ENCODE results near the gene VMP1. TPM values are rescaled to one million over a fixed set of nuclear protein-coding genes. Genes with fewer than 3 reads are reported as not detected.

Gene VMP1
- total and polyA plus RNA-seq, 7 experiments from 2014 or later = 42.0 to 370 (median 80.8) TPM

DNA sequence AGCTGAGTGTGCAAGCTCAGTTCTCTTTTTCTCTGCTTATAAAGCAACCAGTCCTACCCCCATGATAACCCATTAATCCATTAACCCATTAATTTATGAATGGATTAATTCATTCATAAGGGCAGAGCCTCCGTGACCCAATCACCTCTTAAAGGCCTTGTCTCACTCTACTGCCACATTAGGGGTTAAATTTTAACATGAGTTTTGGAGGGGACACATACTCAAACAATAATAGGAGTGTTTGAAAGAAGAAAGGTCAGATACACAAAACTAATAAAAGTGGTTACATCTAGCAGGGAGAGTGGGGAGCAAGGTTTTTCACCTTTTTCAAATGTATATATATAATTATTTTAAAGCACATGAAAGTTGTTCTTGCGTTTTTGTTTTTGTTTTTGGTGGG, 6.8 kb downstream of the VMP1 start:
- intact Hi-C loops (cut with micrococcal nuclease) = no loop called here
- H3K4me1 ChIP-seq (ENCODE audit: control insufficient read depth in 2 of 2, insufficient read depth in 2 of 2, low read length in 2 of 2) = no peaks in the 10 kb centered on the region
- no peak overlapping the region for H3K4me3 ChIP-seq (ENCODE audit: low read length)
- H3K27ac ChIP-seq (ENCODE audit: low read depth, low read length) = no peak overlapping the region
- Mint-ChIP-seq H3K36me3 (peaks cover 4 to 19% (median 10%) of the 10 kb centered on the region in 5 donors), H3K27me3 (no peaks in the 10 kb centered on the region), H3K4me3 (no peak overlapping the region), H3K27ac (peak overlapping the region in 1 of 9 donors; percentile 39), H3K9me3 (no peaks in the 10 kb centered on the region), H3K4me1 (peaks cover 21 to 56% (median 46%) of the 10 kb centered on the region in 7 donors)
- CTCF ChIA-PET = no interaction called here
- POLR2A ChIA-PET = interaction anchor here (0.5 kb wide), 1 partner anchor 248 kb away, joined by 4 read pairs; no protein-coding TSS in a partner anchor
- no peaks in the 10 kb centered on the region for H3K27me3 ChIP-seq (ENCODE audit: control insufficient read depth in 2 of 2, insufficient read depth in 2 of 2, low read length in 2 of 2)
- DNase-seq (no peak), ATAC-seq (no peak)
- no peaks in the 10 kb centered on the region for H3K9me3 ChIP-seq (ENCODE audit: control insufficient read depth in 2 of 3, low read length in 3 of 3)
- H3K36me3 ChIP-seq (ENCODE audit: control insufficient read depth in 2 of 3, insufficient read depth in 3 of 3, low read length in 3 of 3) = no peaks in the 10 kb centered on the region

DNA sequence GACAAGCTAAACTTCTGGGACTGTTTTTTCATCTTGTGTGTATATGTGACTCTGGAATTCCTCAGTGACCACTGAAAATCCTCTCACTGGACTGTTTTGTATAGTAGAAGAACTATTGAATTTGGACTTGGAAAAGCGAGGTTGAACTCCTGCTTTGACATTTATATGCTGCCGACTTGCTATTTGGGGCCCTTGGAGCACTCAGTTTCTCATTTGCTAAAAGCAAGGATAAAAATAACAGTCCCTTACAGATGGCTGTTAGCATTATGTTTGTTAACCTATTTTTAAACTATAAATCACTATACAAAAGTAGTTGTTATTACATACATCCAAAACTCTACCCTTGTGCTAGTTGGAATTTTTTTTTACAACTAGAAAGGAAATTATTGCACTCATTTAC, 9.0 kb downstream of the VMP1 start:
- Mint-ChIP-seq H3K4me1 (peaks cover 17 to 47% (median 41%) of the 10 kb centered on the region in 7 donors), H3K9me3 (no peaks in the 10 kb centered on the region), H3K4me3 (no peak overlapping the region), H3K27me3 (no peaks in the 10 kb centered on the region), H3K36me3 (peaks cover 4 to 25% (median 10%) of the 10 kb centered on the region in 5 donors), H3K27ac (no peak overlapping the region)
- Histone ChIP-seq H3K27ac (ENCODE audit: low read depth, low read length) (no peak overlapping the region), H3K27me3 (ENCODE audit: control insufficient read depth in 2 of 2, insufficient read depth in 2 of 2, low read length in 2 of 2) (no peaks in the 10 kb centered on the region), H3K4me1 (ENCODE audit: control insufficient read depth in 2 of 2, insufficient read depth in 2 of 2, low read length in 2 of 2) (no peaks in the 10 kb centered on the region), H3K4me3 (ENCODE audit: low read length) (no peak overlapping the region), H3K36me3 (ENCODE audit: control insufficient read depth in 2 of 3, insufficient read depth in 3 of 3, low read length in 3 of 3) (no peaks in the 10 kb centered on the region), H3K9me3 (ENCODE audit: control insufficient read depth in 2 of 3, low read length in 3 of 3) (no peaks in the 10 kb centered on the region)
- ChIA-PET CTCF (no interaction called here), POLR2A (no interaction called here)
- DNase-seq (no peak), ATAC-seq (no peak)
- intact Hi-C loops (cut with micrococcal nuclease) = no loop called here

DNA sequence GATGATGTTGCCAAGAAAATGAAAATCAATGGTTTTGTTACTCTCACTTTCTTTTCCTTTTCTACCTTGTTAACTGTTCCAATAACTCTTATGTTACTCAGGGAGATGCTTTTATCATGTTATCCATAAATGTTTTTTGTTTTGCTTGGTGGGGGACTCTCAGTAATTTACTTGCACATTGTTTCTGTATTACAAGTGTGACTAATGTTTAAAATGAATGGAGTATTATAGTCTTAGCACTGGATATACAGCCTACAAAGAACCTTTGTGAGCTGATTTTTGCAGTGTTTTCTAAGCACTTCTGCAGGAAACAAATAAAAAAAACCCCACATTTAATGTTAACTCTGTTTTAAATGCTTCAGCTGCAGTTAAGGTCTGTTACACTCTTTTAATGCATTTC, 12.1 kb downstream of the VMP1 start:
- Histone ChIP-seq H3K9me3 (ENCODE audit: control insufficient read depth in 2 of 3, low read length in 3 of 3) (no peaks in the 10 kb centered on the region), H3K36me3 (ENCODE audit: control insufficient read depth in 2 of 3, insufficient read depth in 3 of 3, low read length in 3 of 3) (no peaks in the 10 kb centered on the region), H3K4me1 (ENCODE audit: control insufficient read depth in 2 of 2, insufficient read depth in 2 of 2, low read length in 2 of 2) (no peaks in the 10 kb centered on the region), H3K27me3 (ENCODE audit: control insufficient read depth in 2 of 2, insufficient read depth in 2 of 2, low read length in 2 of 2) (no peaks in the 10 kb centered on the region), H3K27ac (ENCODE audit: low read depth, low read length) (no peak overlapping the region), H3K4me3 (ENCODE audit: low read length) (no peak overlapping the region)
- Mint-ChIP-seq H3K27ac (no peak overlapping the region), H3K4me1 (peaks cover 20 to 52% (median 40%) of the 10 kb centered on the region in 7 donors), H3K27me3 (no peaks in the 10 kb centered on the region), H3K9me3 (no peaks in the 10 kb centered on the region), H3K4me3 (no peak overlapping the region), H3K36me3 (peaks cover 0 to 25% (median 1%) of the 10 kb centered on the region in 5 donors)
- ChIA-PET POLR2A (no interaction called here), CTCF (no interaction called here)
- DNase-seq (no peak), ATAC-seq (no peak)
- intact Hi-C loops (cut with micrococcal nuclease) = no loop called here

DNA sequence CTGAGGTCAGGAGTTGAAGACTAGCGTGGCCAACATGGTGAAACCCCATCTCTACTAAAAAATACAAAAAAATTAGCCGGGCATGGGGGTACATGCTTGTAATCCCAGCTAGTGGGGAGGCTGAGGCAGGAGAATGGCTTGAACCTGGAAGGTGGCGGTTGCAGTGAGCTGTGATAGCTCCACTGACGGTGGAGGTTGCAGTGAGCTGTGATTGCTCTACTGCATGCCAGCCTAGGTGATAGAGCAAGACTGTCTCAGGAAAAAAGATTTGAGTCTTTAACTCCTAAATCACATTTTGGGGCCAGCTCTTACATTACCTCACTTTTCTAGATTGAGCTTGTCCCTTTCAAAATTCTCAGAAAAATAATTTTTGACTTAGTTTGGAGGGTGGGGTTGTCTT, 15.2 kb downstream of the VMP1 start:
- H3K9me3 Mint-ChIP-seq = no peaks in the 10 kb centered on the region
- H3K4me3 Mint-ChIP-seq = no peak overlapping the region
- intact Hi-C loops (cut with micrococcal nuclease) = no loop called here
- H3K4me1 ChIP-seq (ENCODE audit: control insufficient read depth in 2 of 2, insufficient read depth in 2 of 2, low read length in 2 of 2) = no peaks in the 10 kb centered on the region
- CTCF ChIA-PET = no interaction called here
- no peaks in the 10 kb centered on the region for H3K27me3 Mint-ChIP-seq
- H3K36me3 Mint-ChIP-seq = peaks cover 0 to 20% (median 1%) of the 10 kb centered on the region in 5 donors
- POLR2A ChIA-PET = interaction anchor here (0.6 kb wide), 1 partner anchor 19 kb away, joined by 3 read pairs; no protein-coding TSS in a partner anchor
- H3K4me3 ChIP-seq (ENCODE audit: low read length) = no peak overlapping the region
- ATAC-seq (no peak), DNase-seq (no peak)
- no peak overlapping the region for H3K27ac Mint-ChIP-seq
- no peaks in the 10 kb centered on the region for H3K36me3 ChIP-seq (ENCODE audit: control insufficient read depth in 2 of 3, insufficient read depth in 3 of 3, low read length in 3 of 3)
- no peaks in the 10 kb centered on the region for H3K27me3 ChIP-seq (ENCODE audit: control insufficient read depth in 2 of 2, insufficient read depth in 2 of 2, low read length in 2 of 2)
- no peak overlapping the region for H3K27ac ChIP-seq (ENCODE audit: low read depth, low read length)
- no peaks in the 10 kb centered on the region for H3K9me3 ChIP-seq (ENCODE audit: control insufficient read depth in 2 of 3, low read length in 3 of 3)
- H3K4me1 Mint-ChIP-seq = peaks cover 19 to 52% (median 45%) of the 10 kb centered on the region in 7 donors

DNA sequence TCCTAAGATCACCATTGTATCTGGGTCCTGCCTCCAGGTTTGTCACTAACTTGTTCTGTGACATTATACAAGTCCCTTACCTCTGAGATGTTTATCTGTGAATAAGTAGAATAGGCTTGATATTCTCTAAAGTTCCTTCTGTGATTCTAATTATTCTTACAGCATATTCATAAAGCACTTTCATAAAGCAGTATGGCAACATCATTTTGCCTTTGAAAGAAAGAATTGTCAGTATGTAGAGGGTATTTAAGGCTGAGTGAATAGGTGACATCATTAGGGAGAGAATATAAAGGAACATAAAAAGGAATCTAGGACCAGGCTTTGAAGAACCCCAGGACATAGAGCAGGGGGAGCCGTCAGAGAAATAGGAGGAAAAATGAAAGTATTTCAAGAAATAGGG, 15.6 kb downstream of the VMP1 start:
- POLR2A ChIA-PET = interaction anchor here (0.6 kb wide), 1 partner anchor 19 kb away, joined by 3 read pairs; no protein-coding TSS in a partner anchor
- Histone ChIP-seq H3K4me3 (ENCODE audit: low read length) (no peak overlapping the region), H3K4me1 (ENCODE audit: control insufficient read depth in 2 of 2, insufficient read depth in 2 of 2, low read length in 2 of 2) (no peaks in the 10 kb centered on the region), H3K27me3 (ENCODE audit: control insufficient read depth in 2 of 2, insufficient read depth in 2 of 2, low read length in 2 of 2) (no peaks in the 10 kb centered on the region), H3K36me3 (ENCODE audit: control insufficient read depth in 2 of 3, insufficient read depth in 3 of 3, low read length in 3 of 3) (no peaks in the 10 kb centered on the region), H3K27ac (ENCODE audit: low read depth, low read length) (no peak overlapping the region), H3K9me3 (ENCODE audit: control insufficient read depth in 2 of 3, low read length in 3 of 3) (no peaks in the 10 kb centered on the region)
- H3K4me1 Mint-ChIP-seq = peaks cover 19 to 52% (median 45%) of the 10 kb centered on the region in 7 donors
- no peaks in the 10 kb centered on the region for H3K9me3 Mint-ChIP-seq
- no peak for ATAC-seq
- H3K36me3 Mint-ChIP-seq = peaks cover 0 to 20% (median 1%) of the 10 kb centered on the region in 5 donors
- intact Hi-C loops (cut with micrococcal nuclease) = no loop called here
- no peak for DNase-seq
- CTCF ChIA-PET = no interaction called here
- peak overlapping the region in 2 of 9 donors; percentile 5 to 7 for H3K27ac Mint-ChIP-seq
- no peak overlapping the region for H3K4me3 Mint-ChIP-seq
- no peaks in the 10 kb centered on the region for H3K27me3 Mint-ChIP-seq

DNA sequence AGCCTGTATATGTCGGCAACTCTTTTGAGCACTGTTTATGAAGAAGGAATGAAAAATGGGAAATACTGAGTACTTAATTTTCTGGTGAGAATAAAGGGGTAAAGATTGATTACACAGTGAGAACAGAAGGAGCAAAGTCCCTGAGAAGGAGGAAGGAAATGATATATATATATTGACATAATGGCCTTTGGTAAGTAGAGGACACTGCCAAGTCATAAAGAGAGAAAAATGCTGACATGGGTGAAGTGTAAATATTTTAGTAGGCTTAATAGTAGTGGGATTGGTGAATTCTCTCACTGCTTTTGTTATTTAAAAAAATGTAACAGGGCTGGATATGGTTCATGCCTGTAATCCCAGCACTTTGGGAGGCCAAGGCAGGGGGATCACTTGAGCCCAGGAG, 16.2 kb downstream of the VMP1 start:
- CTCF ChIA-PET = interaction anchor here (0.8 kb wide), 1 partner anchor 328 kb away, joined by 3 read pairs; no protein-coding TSS in a partner anchor
- no peak for DNase-seq
- no peaks in the 10 kb centered on the region for H3K27me3 ChIP-seq (ENCODE audit: control insufficient read depth in 2 of 2, insufficient read depth in 2 of 2, low read length in 2 of 2)
- Mint-ChIP-seq H3K4me3 (peak overlapping the region in 1 of 10 donors; percentile 17), H3K36me3 (peaks cover 0 to 17% (median 1%) of the 10 kb centered on the region in 5 donors), H3K27ac (peak overlapping the region in 1 of 9 donors; percentile 5), H3K9me3 (no peaks in the 10 kb centered on the region), H3K27me3 (no peaks in the 10 kb centered on the region), H3K4me1 (peaks cover 19 to 50% (median 43%) of the 10 kb centered on the region in 7 donors)
- intact Hi-C loops (cut with micrococcal nuclease) = no loop called here
- H3K27ac ChIP-seq (ENCODE audit: low read depth, low read length) = no peak overlapping the region
- ATAC-seq = no peak
- H3K4me3 ChIP-seq (ENCODE audit: low read length) = no peak overlapping the region
- no peaks in the 10 kb centered on the region for H3K4me1 ChIP-seq (ENCODE audit: control insufficient read depth in 2 of 2, insufficient read depth in 2 of 2, low read length in 2 of 2)
- H3K36me3 ChIP-seq (ENCODE audit: control insufficient read depth in 2 of 3, insufficient read depth in 3 of 3, low read length in 3 of 3) = no peaks in the 10 kb centered on the region
- no peaks in the 10 kb centered on the region for H3K9me3 ChIP-seq (ENCODE audit: control insufficient read depth in 2 of 3, low read length in 3 of 3)
- POLR2A ChIA-PET = no interaction called here

DNA sequence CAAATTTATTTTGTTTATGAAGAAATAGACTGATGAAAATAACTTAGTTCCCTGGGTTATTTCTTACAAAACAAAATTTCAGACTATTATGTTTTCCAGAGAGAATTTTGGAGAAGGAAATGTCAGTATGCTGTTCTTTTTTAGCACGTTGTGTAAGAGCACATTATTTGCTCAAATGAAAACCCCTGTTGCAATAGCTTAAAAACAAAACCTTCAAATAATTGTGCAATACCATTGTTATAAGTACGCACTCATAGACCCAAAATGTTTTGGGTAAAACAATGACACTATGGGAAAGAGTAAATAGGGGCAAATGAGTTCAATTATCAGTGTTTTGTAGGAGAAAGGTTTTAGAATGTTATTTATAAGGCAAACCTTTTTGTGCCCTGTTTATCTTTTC, 18.2 kb downstream of the VMP1 start:
- intact Hi-C loops (cut with micrococcal nuclease) = no loop called here
- Mint-ChIP-seq H3K27ac (peak overlapping the region in 1 of 9 donors; percentile 54), H3K9me3 (no peaks in the 10 kb centered on the region), H3K4me3 (no peak overlapping the region), H3K36me3 (peaks cover 0 to 7% (median 0%) of the 10 kb centered on the region in 5 donors), H3K27me3 (no peaks in the 10 kb centered on the region), H3K4me1 (peaks cover 13 to 45% (median 39%) of the 10 kb centered on the region in 7 donors)
- CTCF ChIA-PET = no interaction called here
- no peak overlapping the region for H3K27ac ChIP-seq (ENCODE audit: low read depth, low read length)
- no peaks in the 10 kb centered on the region for H3K9me3 ChIP-seq (ENCODE audit: control insufficient read depth in 2 of 3, low read length in 3 of 3)
- H3K4me1 ChIP-seq (ENCODE audit: control insufficient read depth in 2 of 2, insufficient read depth in 2 of 2, low read length in 2 of 2) = peaks cover 0 to 8% of the 10 kb centered on the region in 2 donors
- ATAC-seq (peak; percentile 16), DNase-seq (no peak)
- H3K36me3 ChIP-seq (ENCODE audit: control insufficient read depth in 2 of 3, insufficient read depth in 3 of 3, low read length in 3 of 3) = no peaks in the 10 kb centered on the region
- H3K27me3 ChIP-seq (ENCODE audit: control insufficient read depth in 2 of 2, insufficient read depth in 2 of 2, low read length in 2 of 2) = no peaks in the 10 kb centered on the region
- POLR2A ChIA-PET = no interaction called here
- H3K4me3 ChIP-seq (ENCODE audit: low read length) = no peak overlapping the region
